Epithelial cell of proximal tubule (primary cell): ENCODE data around the gene PUS1. TPM values are rescaled to one million over a fixed set of nuclear protein-coding genes. Genes with fewer than 3 reads are reported as not detected.

Experiments used
- DNase-seq: peaks from one replicate; pipeline ENCODE4 v3.0.0-alpha.2; 2011; ENCODE audit warnings: low read depth
- H3K4me3 ChIP-seq: 2 replicates; pipeline ENCODE4 v1.5.1; 2011; ENCODE audit warnings: low read depth, mild to moderate bottlenecking, low read length
- CTCF ChIP-seq: conservative IDR thresholded peaks from 2 replicates; pipeline ENCODE4 v1.5.1; 2012; ENCODE audit warnings: low read depth, mild to moderate bottlenecking, low read length
- total RNA-seq: library from RNA; depleted of rRNA; stranded (reverse); fragments of >200 nt; gene quantifications from 2 replicates; pipeline ENCODE4 v1.2.3, GENCODE V29; 2015

Gene PUS1
- total RNA-seq, 1 donor from 2014 or later: 17.1 TPM

- TF ChIP-seq CTCF: no peak
- DNase-seq: no peak
- H3K4me3 ChIP-seq: no peak overlapping the region
Observed at GRCh38 chr12:131897276-131897675, 31.8 kb upstream of the PUS1 start.

GRCh38 chr12:131897875-131898274 is 31.2 kb upstream of the PUS1 start:
- no peak for TF ChIP-seq CTCF
- no peak for DNase-seq
- H3K4me3 ChIP-seq: no peak overlapping the region

DNA sequence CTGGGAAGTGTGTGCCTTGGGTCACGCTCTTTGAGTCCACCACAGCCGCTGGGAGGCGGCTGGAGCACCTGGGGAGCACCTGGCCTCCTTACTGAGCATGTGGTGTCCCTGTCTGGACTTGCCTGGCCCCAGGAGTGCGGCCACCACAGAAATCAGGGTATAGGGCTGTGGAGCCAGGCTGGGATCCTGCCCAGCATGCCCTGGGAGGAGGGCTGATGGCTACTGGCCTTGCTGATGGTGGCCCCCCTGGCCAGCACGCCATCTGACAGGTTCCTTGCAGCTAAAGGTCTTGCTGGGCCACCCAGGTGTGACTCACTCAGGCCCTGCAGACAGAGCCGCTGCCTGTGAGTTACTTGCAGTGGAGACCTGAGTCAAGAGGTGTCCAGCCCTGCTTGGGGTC is 28.7 kb upstream of the PUS1 start:
- DNase-seq: no peak
- TF ChIP-seq CTCF: no peak
- H3K4me3 ChIP-seq: no peak overlapping the region

DNA sequence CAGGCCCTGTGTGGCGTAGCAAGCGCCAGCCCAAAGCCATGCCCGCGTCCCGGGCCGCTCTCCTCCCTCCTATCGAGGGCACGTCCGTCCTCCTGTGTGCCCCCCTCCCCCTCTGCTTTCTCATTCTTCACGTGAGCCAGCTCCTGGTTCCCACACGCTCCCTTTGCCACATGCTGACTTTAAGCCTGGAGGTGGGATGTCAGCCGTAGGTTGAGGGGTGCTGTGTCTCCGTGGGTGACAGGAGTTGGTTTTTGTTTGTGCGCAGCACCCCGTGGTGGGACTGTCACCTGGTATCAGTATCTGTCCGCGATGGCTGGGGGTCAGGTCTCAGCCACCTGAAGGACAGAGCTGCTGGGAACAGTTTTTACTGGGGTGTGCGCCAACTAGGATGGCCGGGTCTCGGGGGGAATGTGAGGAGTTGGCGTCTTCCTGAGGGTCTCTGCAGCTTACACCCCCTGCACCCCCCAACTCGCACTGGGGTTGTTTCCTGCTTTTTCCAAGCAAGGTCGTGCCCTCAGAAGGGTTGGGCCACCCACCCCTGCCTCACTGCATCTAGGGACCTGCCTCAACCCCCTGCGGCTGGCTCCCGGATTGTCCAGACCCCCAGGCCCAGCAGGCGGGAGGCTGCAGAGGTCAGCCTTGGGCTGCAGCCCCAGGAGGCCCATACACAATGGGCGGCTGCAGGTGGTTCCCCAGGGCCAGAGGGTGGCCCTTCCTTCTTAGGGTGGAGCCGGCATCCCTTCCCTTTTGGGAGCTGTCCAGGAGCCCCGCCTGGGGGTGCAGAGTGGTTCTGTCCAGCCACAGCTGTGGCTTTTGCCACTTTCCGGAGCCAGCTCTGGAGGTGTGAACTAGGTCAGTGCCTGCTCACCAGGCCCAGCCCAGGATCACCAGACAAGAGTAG is 27.4 kb upstream of the PUS1 start:
- DNase-seq: no peak
- no peak overlapping the region for H3K4me3 ChIP-seq
- TF ChIP-seq CTCF: no peak

DNA sequence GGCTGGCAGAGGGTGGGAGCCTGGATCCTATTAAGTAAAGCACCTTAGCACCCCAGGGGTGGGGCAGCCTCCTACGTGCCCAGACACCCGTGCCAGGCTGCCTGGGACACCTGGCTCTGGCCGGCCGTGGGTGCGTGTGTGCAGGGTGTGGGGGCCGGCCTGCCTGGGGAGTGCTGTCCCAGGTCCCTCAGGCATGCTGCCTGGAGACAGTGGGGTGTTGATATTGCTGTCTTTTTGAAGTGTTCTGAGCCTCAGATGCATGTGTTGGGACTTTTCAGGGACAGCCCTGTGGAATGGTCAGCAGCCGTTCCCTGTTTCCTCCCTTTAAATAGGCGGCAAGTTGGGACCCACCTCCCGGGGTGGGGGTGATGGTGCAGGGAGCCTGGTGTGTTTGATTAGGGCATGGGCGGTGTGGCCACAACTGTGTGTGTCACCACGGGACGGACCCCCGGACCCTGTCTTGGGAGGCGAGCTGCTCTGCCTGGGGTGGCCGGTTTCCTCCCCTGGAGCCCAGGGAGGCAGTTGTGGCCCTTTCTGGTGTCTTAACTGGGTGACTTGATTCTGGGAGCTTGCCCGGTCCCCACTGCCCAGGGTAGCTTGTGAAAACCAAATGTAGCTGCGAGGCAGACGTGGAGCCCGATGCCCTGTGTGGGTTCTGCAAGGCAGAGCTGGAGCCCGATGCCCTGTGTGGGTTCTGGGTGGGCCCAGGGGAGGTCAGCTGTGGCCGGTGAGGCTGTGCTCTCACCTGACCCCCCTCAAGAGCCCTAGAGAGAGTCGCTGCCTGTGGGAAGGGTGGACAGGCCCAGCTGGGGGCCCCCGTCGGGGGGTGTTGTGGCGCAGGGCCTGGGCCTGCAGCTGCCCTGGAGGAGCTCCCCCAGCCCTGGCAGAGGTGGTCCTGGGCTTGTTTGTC is 26.5 kb upstream of the PUS1 start:
- DNase-seq: no peak
- no peak overlapping the region for H3K4me3 ChIP-seq
- no peak for TF ChIP-seq CTCF

DNA sequence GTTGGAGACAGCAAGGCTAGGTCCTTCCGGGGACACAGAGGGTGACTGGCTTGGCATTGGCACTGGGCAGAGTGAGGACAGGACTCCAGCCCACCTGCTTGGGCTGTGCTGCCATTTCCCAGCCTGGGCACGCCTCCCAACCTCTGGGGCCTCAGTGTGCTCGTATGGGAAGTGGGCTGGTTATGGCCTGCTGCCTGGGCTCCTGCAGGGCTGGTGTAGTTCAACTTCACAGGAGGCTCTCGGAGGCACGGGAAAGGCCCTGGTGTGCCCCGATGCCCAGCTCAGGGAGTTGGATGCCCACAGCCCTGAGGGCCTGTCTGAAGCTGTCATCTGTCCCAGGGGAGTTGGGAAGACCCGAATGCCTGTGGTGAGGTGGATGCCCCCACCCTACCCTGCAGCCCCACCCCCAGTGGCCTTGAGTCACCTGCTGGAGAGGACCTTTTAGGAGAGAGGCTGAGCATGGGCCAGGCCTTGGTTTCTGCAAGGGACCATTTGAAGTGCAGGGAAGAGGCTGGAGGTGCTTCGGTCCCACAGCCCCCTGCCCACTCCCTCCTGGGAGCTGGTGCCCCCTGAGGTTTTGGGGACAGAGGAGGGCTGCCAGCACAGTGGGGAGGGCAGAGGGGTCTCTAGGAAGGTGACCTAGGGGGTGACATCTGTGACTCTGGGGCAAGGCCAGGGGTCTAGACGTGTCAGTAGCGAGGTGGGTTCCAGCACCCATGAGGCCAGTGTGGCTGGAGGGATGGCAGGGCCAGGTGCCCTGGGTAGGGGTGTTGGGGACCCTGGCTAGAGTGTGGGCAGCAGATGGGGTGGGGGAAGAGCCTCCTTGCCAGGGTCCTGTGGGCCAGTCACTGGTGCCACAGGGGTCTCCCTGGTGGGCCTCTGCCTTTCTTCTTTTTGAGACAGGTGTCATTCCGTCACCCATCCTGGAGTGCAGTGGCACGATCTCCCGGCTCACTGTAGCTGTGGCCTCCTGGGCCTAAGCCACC is 25.5 kb upstream of the PUS1 start:
- DNase-seq: no peak
- no peak for TF ChIP-seq CTCF
- H3K4me3 ChIP-seq: no peak overlapping the region
